Caki2 (cell line): ENCODE results near the gene NAA60. TPM values are rescaled to one million over a fixed set of nuclear protein-coding genes. Genes with fewer than 3 reads are reported as not detected.
A peak's percentile ranks its signal among the peaks of the same experiment; 100 is the strongest.
"Not testable (repeated sequence)": the region's sequence is repeated elsewhere in the genome, so short reads cannot be mapped to it uniquely, and the experiment has no call there.

Experiments
- DNase-seq: peaks from one replicate; pipeline ENCODE4 v3.0.0-alpha.2; 2015; ENCODE audit warnings: low read depth
- in situ Hi-C: cut with HindIII; loops from 2 replicates; pipeline ENCODE4 v1.10.0; 2016; ENCODE audit warnings: low sequenced_read_pairs, low pct_unique_long_range_greater_than_20kb, mixed read lengths
- total RNA-seq: library from RNA; depleted of rRNA; stranded (reverse); fragments of >200 nt; shearing (Covaris generic); gene quantifications from 2 replicates; pipeline ENCODE4 v1.2.3, GENCODE V29; 2014; ENCODE audit warnings: low replicate concordance

NAA60 gene
- total RNA-seq, 1 experiment from 2014 or later = 32.5 TPM

- in situ Hi-C loops = no loop called here
- DNase-seq = no peak
Observed at GRCh38 chr16:3459401-3460090, 16.1 kb downstream of the NAA60 start.

GRCh38 chr16:3460121-3460520 is 16.6 kb downstream of the NAA60 start:
- in situ Hi-C loops = no loop called here
- no peak for DNase-seq

GRCh38 chr16:3460585-3460984 is 17.1 kb downstream of the NAA60 start:
- in situ Hi-C loops = no loop called here

GRCh38 chr16:3461151-3461550 is 17.7 kb downstream of the NAA60 start:
- in situ Hi-C loops = no loop called here
- DNase-seq = no peak

More at GRCh38 chr16:3460585-3460984, 17.1 kb downstream of the NAA60 start:
- DNase-seq = no peak

- no peak for DNase-seq
- in situ Hi-C loops = no loop called here
Observed at GRCh38 chr16:3465301-3465700, 21.8 kb downstream of the NAA60 start.

GRCh38 chr16:3465911-3466584 is 22.6 kb downstream of the NAA60 start:
- no peak for DNase-seq

GRCh38 chr16:3467182-3467581 is 23.7 kb downstream of the NAA60 start:
- in situ Hi-C loops = no loop called here
- no peak for DNase-seq

More at GRCh38 chr16:3465911-3466584, 22.6 kb downstream of the NAA60 start:
- in situ Hi-C loops = no loop called here

- in situ Hi-C loops = no loop called here
Observed at GRCh38 chr16:3467921-3468320, 24.4 kb downstream of the NAA60 start.

GRCh38 chr16:3468501-3468900 is 25.0 kb downstream of the NAA60 start:
- in situ Hi-C loops = no loop called here
- DNase-seq = no peak

More at GRCh38 chr16:3467921-3468320, 24.4 kb downstream of the NAA60 start:
- peak; percentile 92 for DNase-seq

GRCh38 chr16:3469736-3470135 is 26.3 kb downstream of the NAA60 start:
- no peak for DNase-seq
- in situ Hi-C loops = no loop called here

- DNase-seq = no peak
- in situ Hi-C loops = no loop called here
Observed at GRCh38 chr16:3470723-3471122, 27.2 kb downstream of the NAA60 start.

- in situ Hi-C loops = no loop called here
- DNase-seq = no peak
Observed at GRCh38 chr16:3471518-3472176, 28.2 kb downstream of the NAA60 start.

GRCh38 chr16:3472878-3473595 is 29.6 kb downstream of the NAA60 start:
- in situ Hi-C loops = no loop called here
- DNase-seq = no peak

- in situ Hi-C loops, DNase-seq: not testable (repeated sequence)
Observed at GRCh38 chr16:3473596-3473943, 30.1 kb downstream of the NAA60 start.

- in situ Hi-C loops = no loop called here
- no peak for DNase-seq
Observed at GRCh38 chr16:3474136-3474779, 30.8 kb downstream of the NAA60 start.

GRCh38 chr16:3474870-3475269 is 31.4 kb downstream of the NAA60 start:
- DNase-seq, in situ Hi-C loops: not testable (repeated sequence)

GRCh38 chr16:3475604-3476375 is 32.3 kb downstream of the NAA60 start:
- no peak for DNase-seq
- in situ Hi-C loops = no loop called here

- in situ Hi-C loops = no loop called here
- no peak for DNase-seq
Observed at GRCh38 chr16:3476409-3476808, 32.9 kb downstream of the NAA60 start.
